Naive thymus-derived CD4-positive, alpha-beta T cell (primary cell): ENCODE results near the gene RBBP5. TPM values are rescaled to one million over a fixed set of nuclear protein-coding genes. Genes with fewer than 3 reads are reported as not detected.
A peak's percentile ranks its signal among the peaks of the same experiment; 100 is the strongest.

Experiments
- ATAC-seq: fragments of 150-1000 bp; cut with Tn5 transposase; 2 replicates; pipeline ENCODE4 v1.10.0; 2021; ENCODE audit warnings: mild to moderate bottlenecking, moderate library complexity
- CTCF ChIA-PET: fragments of 350-600 bp; sonication (Branson Sonifier 250); formaldehyde crosslinking; loops from one replicate; lab custom pipeline; 2021; ENCODE audit warnings: antibody characterized with exemption; lab: Charles Lee
- POLR2A ChIA-PET: fragments of 350-600 bp; sonication (Branson Sonifier 250); formaldehyde crosslinking; loops from one replicate; lab custom pipeline; 2021; ENCODE audit warnings: antibody characterized with exemption, inconsistent platforms; lab: Charles Lee
- DNase-seq, 9 donors: peaks; one replicate each; pipeline versions ENCODE4 v3.0.0 to v3.0.0-alpha.2; 2020 to 2022; ENCODE audit warnings: mixed read lengths in 1 of 9
- H3K27ac ChIP-seq: one replicate; pipeline ENCODE4 v1.7.0; 2013; ENCODE audit warnings: mild to moderate bottlenecking, low read depth, low read length, moderate library complexity
- H3K27me3 ChIP-seq, 2 donors: one replicate each; pipeline ENCODE4 v1.7.0; 2013; ENCODE audit warnings: low read length in 2 of 2, mild to moderate bottlenecking in 2 of 2, moderate library complexity in 2 of 2; ENCODE audit not compliant: control insufficient read depth in 2 of 2, insufficient read depth in 2 of 2
- H3K36me3 ChIP-seq, 3 experiments: 1 replicate in 2 of 3; 2 replicates in 1 of 3; pipeline ENCODE4 v1.7.0; 2013; ENCODE audit warnings: low read length in 3 of 3, mild to moderate bottlenecking in 3 of 3, moderate library complexity in 1 of 3; ENCODE audit not compliant: insufficient read depth in 3 of 3, control insufficient read depth in 2 of 3
- H3K4me1 ChIP-seq, 2 donors: one replicate each; pipeline ENCODE4 v1.7.0; 2013; ENCODE audit warnings: low read length in 2 of 2, mild to moderate bottlenecking in 2 of 2, moderate library complexity in 1 of 2; ENCODE audit not compliant: control insufficient read depth in 2 of 2, insufficient read depth in 2 of 2
- H3K4me3 ChIP-seq: 2 replicates; pipeline ENCODE4 v1.7.0; 2013; ENCODE audit warnings: mild to moderate bottlenecking, low read length
- H3K9me3 ChIP-seq, 3 experiments: 1 replicate in 2 of 3; 2 replicates in 1 of 3; pipeline ENCODE4 v1.7.0; 2013; ENCODE audit warnings: low read length in 3 of 3; ENCODE audit not compliant: control insufficient read depth in 2 of 3
- H3K27ac Mint-ChIP-seq, 9 donors: one replicate each; pipeline ENCODE4 v1.8.0; 2020 to 2022; ENCODE audit warnings: mixed read lengths in 9 of 9, mild to moderate bottlenecking in 8 of 9, moderate library complexity in 5 of 9, inconsistent platforms in 2 of 9
- H3K27me3 Mint-ChIP-seq, 5 donors: one replicate each; pipeline ENCODE4 v1.8.0; 2021 to 2022; ENCODE audit warnings: mixed read lengths in 5 of 5, mild to moderate bottlenecking in 1 of 5
- H3K36me3 Mint-ChIP-seq, 5 donors: one replicate each; pipeline ENCODE4 v1.8.0; 2020 to 2022; ENCODE audit warnings: mixed read lengths in 5 of 5, mild to moderate bottlenecking in 3 of 5, inconsistent platforms in 1 of 5
- H3K4me1 Mint-ChIP-seq, 7 donors: one replicate each; pipeline ENCODE4 v1.8.0; 2020 to 2022; ENCODE audit warnings: mixed read lengths in 7 of 7, mild to moderate bottlenecking in 3 of 7, inconsistent platforms in 1 of 7
- H3K4me3 Mint-ChIP-seq, 10 donors: one replicate each; pipeline ENCODE4 v1.8.0; 2020 to 2022; ENCODE audit warnings: mild to moderate bottlenecking in 10 of 10, mixed read lengths in 10 of 10, moderate library complexity in 6 of 10, inconsistent platforms in 2 of 10
- H3K9me3 Mint-ChIP-seq, 11 donors: one replicate each; pipeline ENCODE4 v1.8.0; 2020 to 2022; ENCODE audit warnings: mixed read lengths in 11 of 11, mild to moderate bottlenecking in 4 of 11, inconsistent platforms in 1 of 11, moderate library complexity in 1 of 11
- intact Hi-C, 2 donors: fragments of 100-400 bp; cut with micrococcal nuclease; formaldehyde crosslinking; loops; one replicate each; pipeline ENCODE4 v1.15.1; 2023
- polyA plus RNA-seq, 2 donors: library from polyadenylated mRNA; unstranded; fragments of 300-500 nt; fragmentation: Illumina TruSeq; gene quantifications; one replicate each; pipeline ENCODE4 v1.2.3, GENCODE V29; 2021
- total RNA-seq, 6 experiments: library from RNA in 5 of 6; stranded (reverse) in 5 of 6; gene quantifications; 1 replicate in 5 of 6; 2 replicates in 1 of 6; pipeline ENCODE4 v1.2.3 and lab custom pipeline; 2021 to 2026

The RBBP5 gene
- total and polyA plus RNA-seq, 7 experiments from 2014 or later: 11.0 to 31.5 (median 21.1) TPM

- Mint-ChIP-seq H3K9me3 (no peaks in the 10 kb centered on the region), H3K4me3 (no peak overlapping the region), H3K36me3 (peaks cover 5 to 69% (median 30%) of the 10 kb centered on the region in 5 donors), H3K27me3 (no peaks in the 10 kb centered on the region), H3K4me1 (peaks cover 0 to 6% (median 0%) of the 10 kb centered on the region in 7 donors), H3K27ac (no peak overlapping the region)
- DNase-seq (no peak), ATAC-seq (no peak)
- Histone ChIP-seq H3K4me1 (no peaks in the 10 kb centered on the region), H3K27ac (no peak overlapping the region), H3K9me3 (no peaks in the 10 kb centered on the region), H3K4me3 (no peak overlapping the region), H3K36me3 (peaks cover 0 to 89% (median 11%) of the 10 kb centered on the region in 3 experiments), H3K27me3 (no peaks in the 10 kb centered on the region)
- ChIA-PET CTCF (interaction anchor here (0.8 to 0.9 kb wide), 2 partner anchors 27 to 53 kb away, joined by 3 to 4 read pairs; no protein-coding TSS in a partner anchor), POLR2A (no interaction called here)
- intact Hi-C loops: no loop called here
Observed at GRCh38 chr1:205088341-205088740, 33.4 kb downstream of the RBBP5 start.

GRCh38 chr1:205084360-205084759, 37.4 kb downstream of the RBBP5 start, which contains the start of gene TMEM81:
TSS of gene TMEM81 (minus strand) at chr1:205084460. CDS start at chr1:205084320, 140 bp downstream.
- H3K4me3 Mint-ChIP-seq: no peak within 1 kb of the TSS
- POLR2A ChIA-PET: no interaction called here
- Histone ChIP-seq H3K36me3 (peaks cover 0 to 58% (median 4%) of the 10 kb centered on the region in 3 experiments), H3K4me1 (no peaks in the 10 kb centered on the region), H3K27me3 (no peaks in the 10 kb centered on the region), H3K9me3 (no peaks in the 10 kb centered on the region), H3K4me3 (no peak within 1 kb of the TSS), H3K27ac (no peak within 1 kb of the TSS)
- peaks cover 0 to 5% (median 0%) of the 10 kb centered on the region in 7 donors for H3K4me1 Mint-ChIP-seq
- intact Hi-C loops: no loop called here
- ATAC-seq: no peak
- no peak for DNase-seq
- peaks cover 5 to 45% (median 27%) of the 10 kb centered on the region in 5 donors for H3K36me3 Mint-ChIP-seq
- CTCF ChIA-PET: no interaction called here
- no peaks in the 10 kb centered on the region for H3K27me3 Mint-ChIP-seq
- H3K9me3 Mint-ChIP-seq: no peaks in the 10 kb centered on the region
- H3K27ac Mint-ChIP-seq: peak within 1 kb of the TSS in 1 of 9 donors; percentile 6

GRCh38 chr1:205082431-205082830, 39.3 kb downstream of the RBBP5 start:
- Mint-ChIP-seq H3K27me3 (no peaks in the 10 kb centered on the region), H3K4me3 (no peak overlapping the region), H3K9me3 (no peaks in the 10 kb centered on the region), H3K27ac (peak overlapping the region in 1 of 9 donors; percentile 57), H3K4me1 (peaks cover 0 to 5% (median 0%) of the 10 kb centered on the region in 7 donors), H3K36me3 (peaks cover 0 to 26% (median 12%) of the 10 kb centered on the region in 5 donors)
- no peaks in the 10 kb centered on the region for H3K27me3 ChIP-seq
- DNase-seq (no peak), ATAC-seq (no peak)
- no peaks in the 10 kb centered on the region for H3K4me1 ChIP-seq
- intact Hi-C loops: no loop called here
- H3K36me3 ChIP-seq: peaks cover 0 to 39% (median 0%) of the 10 kb centered on the region in 3 experiments
- POLR2A ChIA-PET: no interaction called here
- no peak overlapping the region for H3K27ac ChIP-seq
- no peaks in the 10 kb centered on the region for H3K9me3 ChIP-seq
- H3K4me3 ChIP-seq: no peak overlapping the region
- CTCF ChIA-PET: no interaction called here

GRCh38 chr1:205077934-205078311, 43.9 kb downstream of the RBBP5 start:
- Histone ChIP-seq H3K27me3 (no peaks in the 10 kb centered on the region), H3K27ac (no peak overlapping the region), H3K9me3 (no peaks in the 10 kb centered on the region), H3K4me1 (no peaks in the 10 kb centered on the region), H3K4me3 (no peak overlapping the region), H3K36me3 (peaks cover 0 to 3% (median 0%) of the 10 kb centered on the region in 3 experiments)
- Mint-ChIP-seq H3K9me3 (no peaks in the 10 kb centered on the region), H3K4me1 (peaks cover 0 to 2% (median 0%) of the 10 kb centered on the region in 7 donors), H3K36me3 (no peaks in the 10 kb centered on the region), H3K4me3 (no peak overlapping the region), H3K27me3 (no peaks in the 10 kb centered on the region), H3K27ac (no peak overlapping the region)
- no peak for DNase-seq
- ChIA-PET CTCF (no interaction called here), POLR2A (no interaction called here)
- intact Hi-C loops: no loop called here
- no peak for ATAC-seq

GRCh38 chr1:205077158-205077933, 44.4 kb downstream of the RBBP5 start:
- no peak overlapping the region for H3K4me3 ChIP-seq
- Mint-ChIP-seq H3K4me3 (no peak overlapping the region), H3K27ac (no peak overlapping the region), H3K9me3 (no peaks in the 10 kb centered on the region), H3K36me3 (no peaks in the 10 kb centered on the region), H3K27me3 (no peaks in the 10 kb centered on the region), H3K4me1 (no peaks in the 10 kb centered on the region)
- DNase-seq: no peak
- intact Hi-C loops: no loop called here
- POLR2A ChIA-PET: no interaction called here
- CTCF ChIA-PET: no interaction called here
- no peaks in the 10 kb centered on the region for H3K9me3 ChIP-seq
- H3K27me3 ChIP-seq: no peaks in the 10 kb centered on the region
- peaks cover 0 to under 1% (median 0%) of the 10 kb centered on the region in 3 experiments for H3K36me3 ChIP-seq
- no peak for ATAC-seq
- no peaks in the 10 kb centered on the region for H3K4me1 ChIP-seq
- no peak overlapping the region for H3K27ac ChIP-seq

- Mint-ChIP-seq H3K4me3 (no peak overlapping the region), H3K4me1 (no peaks in the 10 kb centered on the region), H3K36me3 (no peaks in the 10 kb centered on the region), H3K9me3 (no peaks in the 10 kb centered on the region), H3K27me3 (no peaks in the 10 kb centered on the region), H3K27ac (no peak overlapping the region)
- H3K4me1 ChIP-seq: no peaks in the 10 kb centered on the region
- no peak overlapping the region for H3K4me3 ChIP-seq
- DNase-seq (no peak), ATAC-seq (no peak)
- CTCF ChIA-PET: no interaction called here
- H3K27ac ChIP-seq: no peak overlapping the region
- H3K36me3 ChIP-seq: no peaks in the 10 kb centered on the region
- intact Hi-C loops: no loop called here
- POLR2A ChIA-PET: no interaction called here
- no peaks in the 10 kb centered on the region for H3K27me3 ChIP-seq
- H3K9me3 ChIP-seq: no peaks in the 10 kb centered on the region
Observed at GRCh38 chr1:205076245-205076761, 45.5 kb downstream of the RBBP5 start.
